Fibroblast of skin of scalp (primary cell): Measurements from ENCODE around the gene FARS2.

Source experiments
- DNase-seq: peaks from one replicate; pipeline ENCODE4 v3.0.0-alpha.2; 2013

The FARS2 gene

DNA sequence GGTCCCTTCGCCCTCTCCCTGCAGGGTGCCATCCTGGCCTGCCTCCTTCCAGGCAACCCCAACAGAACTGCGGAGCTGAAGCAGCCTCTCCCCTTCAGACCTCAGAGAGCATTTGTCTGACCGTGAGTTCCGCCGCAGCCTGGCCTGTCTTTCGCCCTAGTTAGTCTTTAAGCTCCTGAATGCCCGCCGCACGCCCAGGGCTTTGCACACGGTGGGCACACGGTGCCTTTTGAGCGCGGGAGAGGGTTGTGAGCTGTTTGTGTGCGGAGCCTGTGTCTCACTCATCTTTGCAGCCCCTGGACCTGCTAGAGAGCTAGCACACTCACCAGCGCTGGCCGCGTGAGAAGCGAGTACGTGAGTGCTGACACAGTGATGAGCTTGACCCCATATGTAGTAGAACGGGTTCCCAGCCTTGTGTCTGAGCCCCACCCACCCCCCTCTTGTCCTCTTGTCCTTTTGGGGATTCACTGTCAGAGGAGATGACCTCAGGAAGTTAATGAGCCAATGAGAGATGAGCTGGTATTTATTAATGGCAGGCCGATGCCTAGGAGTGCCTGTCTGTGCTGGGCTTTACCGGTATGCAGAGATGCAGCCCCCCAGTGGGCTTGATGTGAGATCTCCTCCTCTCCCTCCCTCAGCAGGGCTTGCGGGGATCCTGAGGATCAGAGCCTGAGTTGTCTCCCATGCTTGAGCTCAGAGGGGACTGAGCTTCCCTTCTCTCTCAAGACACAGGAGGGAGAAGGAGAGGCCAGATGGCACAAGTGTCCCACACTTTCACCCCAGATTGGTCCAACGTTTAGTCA lies 249.2 kb downstream of the FARS2 start:
- DNase-seq = no peak

DNA sequence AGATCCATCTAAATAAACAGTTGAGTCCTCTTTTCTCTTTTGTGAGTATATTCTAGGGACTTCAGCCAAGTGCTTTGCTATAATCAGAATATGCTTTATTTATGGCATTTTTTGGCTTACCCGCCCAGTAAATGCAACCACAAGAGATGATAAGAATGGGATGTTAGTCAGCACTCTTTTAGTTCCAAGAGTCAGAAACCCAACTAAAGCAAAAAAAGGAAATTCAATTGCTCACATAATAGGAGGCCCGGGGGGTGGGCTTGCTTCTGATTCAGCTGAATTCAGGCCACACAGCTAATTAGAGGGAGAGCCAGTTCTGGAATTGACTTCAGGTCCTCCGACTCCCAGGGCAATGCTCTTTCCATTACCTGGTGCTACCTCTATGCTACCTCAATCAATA lies 250.6 kb downstream of the FARS2 start:
- DNase-seq = peak; percentile 81

DNA sequence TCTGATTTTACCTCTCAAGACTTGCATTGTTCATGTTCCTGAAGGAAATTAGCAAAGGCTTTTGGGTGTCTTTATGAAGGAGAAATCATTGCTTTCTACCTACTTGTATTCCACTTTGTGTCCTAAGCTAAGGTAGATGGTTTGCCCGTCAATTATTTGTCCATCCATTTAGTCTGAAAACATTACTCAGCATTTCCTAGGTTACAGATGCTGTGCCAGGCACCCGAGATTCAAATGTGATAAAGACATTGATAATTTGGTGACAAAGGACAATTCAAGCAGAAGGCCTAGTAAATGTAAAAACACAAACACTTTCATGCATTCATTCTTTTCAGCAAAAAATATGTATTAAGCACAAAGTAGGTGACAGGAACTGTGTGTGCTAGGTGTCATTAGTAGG lies 251.1 kb downstream of the FARS2 start:
- no peak for DNase-seq

DNA sequence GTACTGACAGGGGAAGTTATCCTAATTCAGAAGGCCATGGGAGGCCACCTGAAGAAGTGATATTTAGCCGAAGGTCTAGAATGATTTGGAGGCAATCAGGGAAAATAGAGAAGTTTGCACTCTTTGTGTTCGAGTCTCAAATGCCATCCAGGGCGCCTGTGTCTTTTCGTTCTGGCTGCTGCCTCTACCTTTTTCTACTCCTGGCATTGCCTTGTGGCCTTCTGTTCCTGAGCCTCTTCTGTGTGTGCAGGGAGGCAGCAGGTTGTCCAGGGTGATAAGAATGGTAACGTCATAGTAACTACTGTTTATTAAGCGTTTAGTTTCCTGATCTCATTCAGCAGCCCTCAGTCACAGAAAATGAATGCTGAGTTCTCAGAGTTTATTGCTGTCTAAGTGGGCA lies 252.1 kb downstream of the FARS2 start:
- no peak for DNase-seq

DNA sequence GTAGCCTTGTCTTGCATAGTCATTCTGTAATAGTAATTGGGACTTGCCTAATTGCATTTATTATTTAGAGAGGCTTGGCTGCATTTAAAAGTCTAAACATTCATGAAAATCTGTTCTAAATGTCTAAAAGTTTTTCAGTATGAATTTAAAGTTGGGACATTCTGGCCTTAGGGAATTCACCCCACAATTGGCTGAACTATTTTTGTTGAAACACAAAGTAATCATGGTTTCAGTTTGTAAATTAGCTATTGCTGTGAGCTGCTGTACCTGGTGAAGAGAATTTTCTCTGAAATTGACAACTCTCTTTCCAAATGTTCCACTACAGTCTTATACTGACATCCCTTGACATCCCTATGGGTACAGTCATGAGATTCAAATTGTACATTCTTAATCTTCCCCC lies 253.0 kb downstream of the FARS2 start:
- DNase-seq = no peak

DNA sequence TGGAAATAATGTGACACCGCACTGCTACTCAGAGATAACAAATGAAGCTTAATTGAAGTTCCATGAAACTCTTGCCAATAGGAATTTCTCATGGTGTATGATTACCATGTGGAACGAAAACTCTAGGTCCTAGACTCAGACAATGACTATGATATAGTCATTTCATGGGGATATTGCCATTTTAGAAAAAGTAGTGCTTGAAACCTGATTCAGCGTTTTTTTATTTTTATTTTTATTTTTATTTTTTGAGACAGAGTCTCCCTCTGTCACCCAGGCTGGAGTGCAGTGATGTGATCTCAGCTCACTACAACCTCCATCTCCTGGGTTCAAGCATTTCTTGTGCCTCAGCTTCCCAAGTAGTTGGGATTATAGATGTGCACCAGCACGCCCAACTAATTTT lies 253.9 kb downstream of the FARS2 start:
- DNase-seq = no peak

DNA sequence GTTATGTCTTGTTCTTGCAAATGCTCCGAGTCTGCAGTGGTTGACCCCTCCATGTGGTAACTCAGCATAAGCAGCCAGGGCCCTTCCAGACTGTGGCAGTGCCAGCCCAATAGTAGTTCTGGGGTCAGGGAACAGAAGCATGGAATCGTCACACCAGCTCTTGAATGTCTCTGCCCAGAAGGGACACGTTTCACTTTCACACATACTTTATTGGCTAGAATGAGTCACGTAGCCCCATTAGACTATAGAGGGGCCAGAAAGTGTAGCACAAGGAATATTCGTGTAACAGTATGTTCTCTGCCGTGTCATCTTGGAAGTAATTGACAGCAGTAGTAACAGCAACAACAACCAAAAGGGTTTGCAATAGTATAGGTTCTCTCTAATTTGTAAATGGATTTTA lies 254.7 kb downstream of the FARS2 start:
- DNase-seq = no peak

DNA sequence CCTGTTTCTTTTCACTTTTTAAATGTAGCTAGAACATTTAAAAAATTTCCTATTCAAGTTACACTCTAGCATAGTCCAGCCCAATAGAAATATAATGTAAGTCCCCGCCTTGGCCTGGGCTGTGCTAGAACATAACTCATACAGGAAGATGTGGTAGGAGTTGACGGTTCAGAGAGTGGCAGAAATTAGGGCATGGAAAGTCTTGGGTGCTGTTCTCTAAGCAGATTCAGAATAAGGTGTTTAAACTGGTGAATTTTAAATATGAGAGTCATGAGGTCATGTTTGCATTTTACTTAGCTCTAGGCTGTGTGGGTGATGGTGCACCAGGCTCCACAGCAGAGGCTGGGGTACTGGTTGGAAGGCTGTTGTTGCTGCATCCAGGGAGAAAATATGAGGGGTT lies 256.5 kb downstream of the FARS2 start:
- DNase-seq = no peak

DNA sequence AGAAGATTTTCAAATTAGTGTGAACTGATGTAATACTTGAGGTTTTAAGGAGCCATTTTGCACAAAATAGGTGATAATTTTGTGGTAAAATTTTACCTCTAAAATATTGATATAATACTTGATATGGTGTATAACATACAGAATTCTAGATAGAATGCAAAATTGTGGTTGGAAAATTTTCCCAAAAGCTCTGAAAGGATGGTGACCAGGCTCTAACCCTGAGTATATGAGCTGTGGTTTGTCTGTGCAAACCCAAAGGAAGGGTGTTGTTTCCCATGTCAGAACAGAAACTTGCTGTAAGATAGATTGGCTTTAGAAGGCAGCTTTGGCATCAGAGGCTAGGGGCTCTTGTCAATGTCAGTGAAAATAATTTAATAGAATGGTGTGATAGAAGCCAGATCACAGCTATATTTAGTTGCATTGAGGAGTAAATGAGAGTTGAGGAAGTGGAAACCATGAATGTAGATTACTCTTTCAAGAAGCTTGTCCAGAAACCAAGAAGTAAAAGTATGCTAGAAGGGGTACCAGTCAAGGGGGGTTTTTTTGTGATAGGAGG lies 257.7 kb downstream of the FARS2 start:
- no peak for DNase-seq

DNA sequence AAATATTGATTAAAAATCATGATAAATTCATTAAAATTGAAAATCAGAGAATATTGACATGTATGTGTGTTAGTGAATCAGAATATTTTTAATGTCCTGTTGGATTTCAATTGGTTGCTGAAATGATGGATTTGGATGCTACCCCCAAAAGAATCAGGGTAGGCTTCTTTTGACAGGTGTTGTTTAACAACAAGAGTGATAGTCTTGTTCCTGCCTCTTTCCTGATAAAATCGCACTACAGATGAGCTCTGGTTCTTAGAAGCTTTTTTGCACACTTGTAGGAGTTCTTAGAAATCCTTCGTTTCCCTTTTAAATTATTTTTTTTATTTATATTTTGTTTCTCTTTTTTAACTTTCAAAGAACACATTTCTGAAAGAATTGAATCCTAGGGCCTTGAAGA lies 259.5 kb downstream of the FARS2 start:
- no peak for DNase-seq

DNA sequence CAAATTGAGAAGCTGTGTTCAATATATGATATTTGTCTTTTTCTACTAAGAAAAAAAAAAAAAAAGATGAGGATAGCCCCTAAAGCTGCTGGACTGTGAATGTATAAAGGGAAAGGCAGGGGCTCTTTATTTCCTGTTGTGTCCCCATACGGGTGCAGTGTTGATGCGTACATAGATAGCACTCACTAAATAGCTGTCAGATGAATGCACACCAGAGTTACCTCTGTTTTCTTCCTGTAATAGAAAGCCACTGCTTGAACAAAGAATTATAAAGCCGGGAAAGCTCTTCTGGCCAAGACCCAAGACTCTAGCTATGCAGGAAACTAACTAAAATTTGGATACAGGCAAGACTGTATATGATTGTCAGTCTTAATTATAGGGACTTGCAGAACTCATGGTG lies 260.0 kb downstream of the FARS2 start:
- DNase-seq = no peak

DNA sequence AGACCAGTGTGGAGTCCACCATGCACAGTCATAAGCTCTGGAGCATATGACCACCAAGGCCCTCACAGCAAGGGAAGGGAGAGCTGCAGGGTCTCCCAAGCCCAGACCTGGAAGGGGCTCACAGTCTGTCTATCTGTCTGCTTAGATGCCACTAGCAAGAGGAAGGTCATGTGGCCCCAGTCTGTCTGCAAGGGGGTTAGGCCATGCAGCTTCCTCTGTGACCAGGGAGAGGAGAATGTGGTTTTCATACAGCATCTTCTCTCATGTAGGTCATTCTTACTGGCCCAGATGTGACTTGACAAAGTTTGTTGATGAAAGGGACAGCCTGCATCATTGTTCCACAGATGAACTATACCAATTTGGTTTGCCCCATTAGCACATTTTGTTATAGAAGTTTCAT lies 260.8 kb downstream of the FARS2 start:
- DNase-seq = no peak

DNA sequence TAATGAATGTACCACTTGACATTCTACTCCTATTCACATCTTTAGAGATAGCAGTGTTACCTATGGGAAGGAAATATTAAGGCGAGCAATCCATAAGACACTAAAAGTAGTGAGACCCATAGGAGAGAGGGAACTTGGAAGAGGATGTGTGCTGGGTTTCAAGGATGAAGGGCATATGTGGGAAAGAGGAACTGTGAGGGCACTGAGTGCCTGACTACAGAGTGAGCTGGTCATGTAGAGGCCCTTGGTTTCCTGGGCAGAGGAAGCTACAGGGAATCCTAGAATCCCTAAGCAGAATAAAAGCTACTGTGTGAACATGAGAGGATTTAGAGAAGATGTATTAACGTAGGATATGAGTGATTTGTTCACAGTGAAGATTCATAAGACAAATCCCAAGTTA lies 262.8 kb downstream of the FARS2 start:
- DNase-seq = no peak

DNA sequence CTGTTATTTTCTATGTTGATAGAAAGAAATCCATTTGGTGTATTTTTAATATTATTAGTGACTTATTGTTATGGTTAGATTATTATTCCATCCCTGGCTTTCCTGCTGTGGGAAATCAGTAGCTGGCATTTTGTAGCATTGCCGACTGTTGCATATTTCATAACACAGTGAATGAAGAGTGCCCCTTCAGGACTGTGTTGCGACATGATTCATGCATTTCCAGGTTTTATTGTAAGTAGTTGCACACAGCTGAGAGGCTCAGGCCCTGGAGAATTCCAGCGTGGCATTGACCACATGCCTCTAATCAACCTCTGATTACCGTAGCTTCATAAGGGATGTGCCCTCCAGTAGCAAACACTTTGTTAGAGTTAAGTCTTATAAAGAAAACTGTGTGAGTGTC lies 263.9 kb downstream of the FARS2 start:
- peak; percentile 80 for DNase-seq

DNA sequence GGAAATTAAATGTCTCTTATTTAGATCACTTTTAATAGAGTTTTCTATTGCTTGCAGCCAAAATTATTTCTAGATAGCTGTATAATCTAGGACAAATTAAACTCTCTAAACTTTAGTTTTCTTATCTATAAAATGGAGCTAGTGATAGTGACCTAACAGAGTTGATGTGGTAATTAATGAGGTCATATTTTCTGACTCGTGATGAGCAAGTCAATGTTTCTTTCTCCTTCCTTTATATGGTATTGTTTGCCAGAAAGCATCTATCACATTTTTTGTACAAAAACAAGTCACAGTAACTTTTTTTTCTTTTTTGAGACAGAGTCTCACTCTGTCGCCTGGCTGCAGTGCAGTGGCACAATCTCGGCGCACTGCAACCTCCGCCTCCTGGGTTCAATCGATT lies 267.7 kb downstream of the FARS2 start:
- no peak for DNase-seq

DNA sequence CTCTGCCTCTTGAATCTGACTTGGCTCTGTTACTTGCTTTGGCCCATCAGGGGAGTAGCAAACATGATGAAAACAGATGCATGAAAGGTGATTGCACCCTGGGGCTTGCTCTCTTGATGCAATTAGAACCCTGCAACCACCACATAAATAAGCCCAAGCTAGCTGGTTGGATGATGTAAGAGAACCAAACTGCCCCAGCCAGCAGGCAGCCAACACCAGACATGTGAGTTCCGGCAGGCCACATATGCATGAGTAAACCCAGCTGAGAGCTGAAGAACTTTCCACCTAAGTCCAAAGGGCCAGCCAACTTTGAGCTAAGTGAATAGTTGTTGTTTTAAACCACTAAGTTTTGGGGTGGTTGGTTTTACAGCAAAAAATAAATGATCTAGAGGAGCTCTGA lies 268.4 kb downstream of the FARS2 start:
- no peak for DNase-seq

DNA sequence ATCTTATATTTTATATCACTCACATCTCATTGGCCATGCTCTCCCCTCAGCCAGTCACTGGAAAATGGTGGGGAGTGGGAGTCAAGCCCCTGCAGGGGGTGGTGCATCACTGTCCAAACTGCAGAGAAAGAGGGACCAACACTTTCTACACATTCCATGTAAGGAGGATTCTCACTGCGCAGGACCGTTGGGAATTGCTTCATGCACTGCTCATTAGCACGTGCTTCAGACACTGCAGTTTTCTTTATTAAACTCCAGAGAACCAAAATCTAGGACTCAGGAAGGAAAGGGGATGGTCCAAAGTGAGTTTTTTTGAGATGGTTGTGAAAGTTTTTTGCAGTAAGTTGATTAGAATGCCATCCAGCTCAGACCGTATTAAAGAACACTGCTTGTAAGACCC lies 269.8 kb downstream of the FARS2 start:
- no peak for DNase-seq

DNA sequence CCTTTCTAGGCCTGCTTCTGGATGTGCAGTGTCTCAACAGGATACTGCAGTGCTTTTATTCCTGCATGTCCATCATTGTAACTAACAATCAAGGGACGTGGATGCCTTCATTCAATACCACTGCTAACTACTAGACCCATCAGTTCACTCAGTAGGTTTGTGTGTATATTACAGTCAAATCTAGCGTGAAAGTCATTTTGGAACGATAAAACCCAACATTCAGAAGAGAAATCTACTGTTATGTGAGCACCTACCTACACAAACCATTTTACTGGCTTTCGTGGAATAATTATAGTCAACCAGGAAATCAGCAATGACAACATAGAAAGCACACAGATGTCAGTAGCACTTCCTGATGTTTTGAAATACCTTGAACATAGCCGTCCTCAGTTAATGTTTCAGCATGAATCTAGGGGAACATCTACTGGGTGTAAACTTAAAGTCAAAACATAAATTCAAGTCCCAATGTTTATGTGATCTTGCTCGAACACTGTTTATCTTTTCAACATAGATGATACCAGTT lies 270.6 kb downstream of the FARS2 start:
- no peak for DNase-seq

DNA sequence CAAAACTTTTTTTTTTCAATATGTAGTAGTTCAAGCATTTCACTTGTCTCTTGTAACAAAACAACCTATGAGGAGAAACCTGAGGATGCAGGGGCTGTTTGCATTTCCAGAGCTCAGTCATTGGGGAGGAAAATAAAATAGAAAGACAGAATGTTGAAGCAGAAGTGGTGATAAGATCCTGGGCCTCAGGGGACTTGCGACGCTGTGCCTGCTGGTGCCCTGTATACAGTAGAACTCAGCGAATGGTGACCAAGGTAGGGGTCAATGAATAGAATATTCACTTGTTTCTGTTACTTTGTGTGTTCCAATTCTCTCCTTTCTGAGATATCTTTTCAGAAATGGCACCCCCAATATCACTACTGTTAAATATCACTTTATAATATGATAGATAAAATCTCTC lies 271.6 kb downstream of the FARS2 start:
- DNase-seq = no peak

DNA sequence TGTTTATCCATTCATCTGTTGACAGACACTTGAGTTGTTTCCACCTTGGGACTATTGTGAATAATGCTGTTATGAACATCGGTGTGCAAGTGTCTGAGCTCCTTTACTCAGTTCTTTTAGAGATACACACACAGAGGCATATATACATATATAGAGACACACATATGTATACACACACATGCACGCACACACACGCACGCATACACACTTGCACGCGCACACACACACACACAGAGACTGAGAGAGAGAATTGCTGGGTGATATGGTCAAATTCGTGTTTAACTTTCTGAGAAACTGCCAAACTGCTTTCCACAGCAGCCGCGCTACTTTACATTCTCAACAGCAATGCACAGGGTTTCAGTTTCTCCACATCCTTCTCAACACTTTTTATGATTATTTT lies 273.3 kb downstream of the FARS2 start:
- no peak for DNase-seq

DNA sequence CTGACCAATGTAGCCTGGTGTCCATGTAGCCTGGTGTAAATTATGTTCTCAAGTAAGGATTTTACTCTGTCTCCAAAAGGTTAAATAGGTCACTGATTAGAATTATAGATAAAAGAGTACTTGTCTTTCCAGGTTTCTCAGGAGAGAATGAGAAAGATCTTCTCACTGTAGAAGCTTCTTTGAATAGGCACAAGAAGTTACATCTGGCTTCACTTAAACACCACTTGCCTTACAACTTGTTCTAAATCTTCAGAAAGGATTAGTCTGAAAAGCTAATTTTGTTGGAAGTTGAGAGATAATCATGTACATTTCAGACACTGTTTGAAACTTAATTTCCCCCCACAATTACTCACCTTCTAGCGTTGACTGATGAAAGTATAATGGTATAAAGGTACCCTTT lies 275.3 kb downstream of the FARS2 start:
- DNase-seq = no peak

DNA sequence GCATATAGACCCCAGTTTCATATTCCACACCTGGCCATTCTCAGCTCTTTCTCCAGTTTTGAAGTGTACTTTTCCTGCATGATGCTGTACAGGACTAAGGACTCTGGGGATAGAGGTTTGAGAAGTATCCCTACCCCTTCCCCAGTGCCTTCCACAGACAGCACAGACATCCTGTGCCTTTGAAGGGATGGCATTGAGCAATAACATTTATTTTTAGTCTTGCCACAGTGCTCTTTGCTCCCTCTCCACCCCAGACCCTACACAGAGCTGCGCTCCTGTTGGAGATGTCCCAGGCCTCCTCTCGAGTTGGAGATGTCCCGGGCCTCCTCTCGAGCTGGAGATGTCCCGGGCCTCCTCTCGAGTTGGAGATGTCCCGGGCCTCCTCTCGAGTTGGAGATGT lies 275.8 kb downstream of the FARS2 start:
- DNase-seq = no peak

DNA sequence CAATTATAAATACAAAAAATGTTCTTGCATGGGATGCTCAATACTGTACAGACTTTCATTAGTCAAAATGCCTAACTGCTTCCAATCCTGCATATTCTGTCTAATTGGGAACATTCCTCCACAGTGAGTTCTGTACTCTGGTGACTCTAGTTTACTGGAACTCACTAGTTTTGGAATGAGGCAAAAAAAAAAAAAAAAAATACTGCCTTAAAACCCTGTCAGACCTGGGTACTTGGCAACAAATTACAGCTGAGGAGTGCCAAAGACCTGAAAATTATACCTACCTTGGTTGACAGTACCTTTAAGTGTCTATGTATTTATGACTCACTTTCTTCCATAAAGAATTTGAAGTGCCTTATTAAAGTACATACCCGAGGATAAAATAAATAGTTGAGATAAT lies 276.7 kb downstream of the FARS2 start:
- DNase-seq = peak; percentile 78

DNA sequence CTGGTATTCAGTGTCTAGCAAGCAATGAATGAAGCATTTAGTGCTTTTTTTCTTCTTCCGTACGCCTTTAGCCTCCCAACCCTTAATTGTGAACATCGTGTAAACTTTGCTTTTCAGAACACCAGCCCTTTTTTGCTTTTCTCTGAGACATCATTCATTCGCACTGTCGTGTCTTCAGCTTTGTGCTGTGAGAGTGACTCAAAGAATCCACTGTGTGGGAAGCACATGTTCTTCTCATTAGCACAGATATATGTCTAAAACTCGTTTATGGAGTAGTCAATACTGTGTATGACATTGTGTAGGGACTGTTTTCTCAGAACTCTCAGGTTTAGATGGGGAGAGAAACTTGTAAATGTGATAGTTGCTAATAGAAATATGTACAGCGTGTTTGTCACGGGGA lies 279.1 kb downstream of the FARS2 start:
- DNase-seq = peak; percentile 60

DNA sequence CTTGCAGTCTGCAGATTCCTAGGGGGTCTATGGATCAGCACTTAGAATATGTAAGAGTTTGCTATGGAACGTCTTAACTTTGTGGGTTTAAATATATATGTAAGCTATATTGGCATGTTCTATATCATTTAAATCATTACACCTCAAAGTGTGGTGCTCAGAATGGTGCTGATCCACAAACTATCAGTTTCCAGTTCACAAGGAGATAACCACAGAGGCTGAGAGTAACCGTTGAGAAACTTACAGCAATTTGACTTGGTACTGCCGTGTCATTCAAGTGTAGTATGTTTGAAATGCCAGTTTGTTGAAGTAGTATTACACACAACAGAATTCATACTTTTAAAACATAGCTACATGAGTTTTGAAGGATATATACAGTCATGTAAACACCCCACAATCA lies 279.7 kb downstream of the FARS2 start:
- DNase-seq = no peak
